HCT116 (cell line): Measurements from ENCODE around the gene HDAC5. TPM values are rescaled to one million over a fixed set of nuclear protein-coding genes. Genes with fewer than 3 reads are reported as not detected.

Experiments
- ATAC-seq: fragments of 200-7000 bp; cut with Tn5 transposase; 2 replicates; pipeline ENCODE4 v1.9.1; 2020; ENCODE audit warnings: mild to moderate bottlenecking, moderate library complexity
- BruUV-seq: library from RNA; stranded (reverse); fragments of 400-500 nt; replicated peaks from 2 replicates; lab custom pipeline; 2021; lab: Mats Ljungman, UMichigan
- CTCF ChIA-PET: fragments of 300-600 bp; sonication (Branson Sonifier 250); formaldehyde crosslinking; loops from one replicate; lab custom pipeline; 2021; ENCODE audit warnings: antibody characterized with exemption; lab: Charles Lee
- POLR2A ChIA-PET: fragments of 300-600, 350-600 bp; sonication (Branson Sonifier 250); formaldehyde crosslinking; loops from one replicate; lab custom pipeline; 2021; ENCODE audit warnings: antibody characterized with exemption; lab: Charles Lee
- RAD21 ChIA-PET, 2 experiments: fragments of 300-600 bp; sonication (Branson Sonifier 250); formaldehyde crosslinking; loops; one replicate each; lab custom pipeline; 2023; ENCODE audit warnings: low total read pairs in 2 of 2; ENCODE audit not compliant: uncharacterized antibody in 2 of 2, unreplicated experiment in 2 of 2, low non-redundant PET in 1 of 2; lab: Charles Lee
- DNase-seq: peaks from one replicate; pipeline ENCODE4 v3.0.0-alpha.2; 2010; ENCODE audit warnings: low read depth, low spot score
- H2AFZ ChIP-seq: fragments of 200-600 bp; shearing (Covaris generic), sonication (generic); 2 replicates; pipeline ENCODE4 v1.6.1; 2017; ENCODE audit warnings: low read depth, mixed run types, mixed read lengths, antibody characterized with exemption, low read length; ENCODE audit not compliant: poor library complexity, severe bottlenecking
- H3K27ac ChIP-seq: 2 replicates; pipeline ENCODE4 v1.5.1; 2012; ENCODE audit warnings: low read depth, low read length
- H3K27me3 ChIP-seq: fragments of 200-600 bp; sonication (generic); 2 replicates; pipeline ENCODE4 v1.6.1; 2016; ENCODE audit warnings: mixed run types, low read length, mixed read lengths; ENCODE audit not compliant: insufficient read depth
- H3K36me3 ChIP-seq, 2 experiments: fragments of 200-500 bp in 1 of 2; fragments of 200-600 bp in 1 of 2; sonication (Bioruptor generic) in 1 of 2; sonication (generic) in 1 of 2; 2 replicates each; pipeline versions ENCODE4 v1.5.1 to v1.6.1; 2014 to 2016; ENCODE audit warnings: low read length in 2 of 2, inconsistent platforms in 1 of 2, mixed read lengths in 1 of 2, mixed run types in 1 of 2; ENCODE audit not compliant: insufficient read depth in 2 of 2, control insufficient read depth in 1 of 2
- H3K4me1 ChIP-seq, 2 experiments: fragments of 200-600 bp in 1 of 2; sonication (generic) in 1 of 2; 2 replicates each; pipeline versions ENCODE4 v1.5.1 to v1.6.1; 2012 to 2017; ENCODE audit warnings: low read length in 2 of 2, inconsistent platforms in 1 of 2, mild to moderate bottlenecking in 1 of 2, mixed read lengths in 1 of 2, mixed run types in 1 of 2, moderate library complexity in 1 of 2; ENCODE audit not compliant: insufficient read depth in 2 of 2, control insufficient read depth in 1 of 2
- H3K4me2 ChIP-seq: fragments of 200-600 bp; sonication (generic); 2 replicates; pipeline ENCODE4 v1.6.1; 2017; ENCODE audit warnings: mixed run types, low read length, mixed read lengths
- H3K4me3 ChIP-seq, 2 experiments: fragments of 200-600 bp in 1 of 2; sonication (generic) in 1 of 2; replicated peaks in 1 of 2; 2 replicates each; pipeline ENCODE4 v1.5.1; 2011 to 2016; ENCODE audit warnings: low read length in 2 of 2, control low read depth in 1 of 2, low read depth in 1 of 2, mild to moderate bottlenecking in 1 of 2, mixed read lengths in 1 of 2, mixed run types in 1 of 2
- H3K79me2 ChIP-seq: fragments of 200-600 bp; sonication (generic); 2 replicates; pipeline ENCODE4 v1.6.1; 2017; ENCODE audit warnings: mild to moderate bottlenecking, mixed run types, low read length, moderate library complexity, mixed read lengths; ENCODE audit not compliant: insufficient read depth
- H3K9ac ChIP-seq: fragments of 200-600 bp; sonication (generic); 2 replicates; pipeline ENCODE4 v1.6.1; 2016; ENCODE audit warnings: low read length, mixed read lengths
- H3K9me2 ChIP-seq: fragments of 200-600 bp; sonication (generic), shearing (Covaris generic); 2 replicates; pipeline ENCODE4 v1.6.1; 2017; ENCODE audit warnings: mixed run types, mild to moderate bottlenecking, moderate library complexity; ENCODE audit not compliant: insufficient read depth
- H3K9me3 ChIP-seq, 2 experiments: fragments of 200-500 bp in 1 of 2; fragments of 200-600 bp in 1 of 2; sonication (Bioruptor generic) in 1 of 2; sonication (generic) in 1 of 2; 2 replicates each; pipeline ENCODE4 v1.6.1; 2014 to 2017; ENCODE audit warnings: low read length in 2 of 2, mixed read lengths in 2 of 2, inconsistent platforms in 1 of 2, low read depth in 1 of 2, mild to moderate bottlenecking in 1 of 2, mixed run types in 1 of 2, moderate library complexity in 1 of 2; ENCODE audit not compliant: control insufficient read depth in 1 of 2, insufficient read depth in 1 of 2
- H4K20me1 ChIP-seq: fragments of 200-600 bp; sonication (generic), shearing (Covaris generic); 2 replicates; pipeline ENCODE4 v1.6.1; 2017; ENCODE audit warnings: mixed run types, mild to moderate bottlenecking, moderate library complexity; ENCODE audit not compliant: insufficient read depth
- ATF3 ChIP-seq: IDR thresholded peaks from 2 replicates; pipeline ENCODE4 v1.6.1; 2012
- EGR1 ChIP-seq: IDR thresholded peaks from 2 replicates; pipeline ENCODE4 v1.6.1; 2012; ENCODE audit warnings: low read depth
- ELF1 ChIP-seq: IDR thresholded peaks from 2 replicates; pipeline ENCODE4 v1.6.1; 2012; ENCODE audit warnings: low read depth, borderline replicate concordance
- EZH2phosphoT487 ChIP-seq: fragments of 200-600 bp; IDR thresholded peaks from 2 replicates; pipeline ENCODE4 v1.6.1; 2018; ENCODE audit warnings: antibody characterized with exemption, borderline replicate concordance
- JUND ChIP-seq: IDR thresholded peaks from 2 replicates; pipeline ENCODE4 v1.6.1; 2012
- POLR2A ChIP-seq: IDR thresholded peaks from 2 replicates; pipeline ENCODE4 v1.7.0; 2011; ENCODE audit warnings: borderline replicate concordance; ENCODE audit not compliant: insufficient read depth, insufficient read length; ENCODE audit errors: extremely low read depth
- RAD21 ChIP-seq: IDR thresholded peaks from 2 replicates; pipeline ENCODE4 v1.6.1; 2012; ENCODE audit warnings: low read depth, mild to moderate bottlenecking
- SP1 ChIP-seq: IDR thresholded peaks from 2 replicates; pipeline ENCODE4 v1.6.1; 2012; ENCODE audit warnings: low read depth
- SRF ChIP-seq: IDR thresholded peaks from 2 replicates; pipeline ENCODE4 v1.6.1; 2012; ENCODE audit warnings: low read depth
- YY1 ChIP-seq: IDR thresholded peaks from 2 replicates; pipeline ENCODE4 v1.6.1; 2011; ENCODE audit warnings: low read length, low read depth, moderate library complexity, mild to moderate bottlenecking; ENCODE audit not compliant: insufficient replicate concordance; ENCODE audit errors: extremely low read depth
- ZFX ChIP-seq: fragments of 450-650 bp; IDR thresholded peaks from 2 replicates; pipeline ENCODE4 v1.6.1; 2017
- ZNF274 ChIP-seq: fragments of 200-500 bp; sonication (Bioruptor generic); IDR thresholded peaks from 2 replicates; pipeline ENCODE4 v1.6.1; 2014; ENCODE audit warnings: mild to moderate bottlenecking, low read depth, low read length, inconsistent platforms
- intact Hi-C: fragments of 100-400 bp; cut with micrococcal nuclease; formaldehyde crosslinking; loops from 2 replicates; pipeline ENCODE4 v1.10.0; 2022
- total RNA-seq: library from RNA; stranded (reverse); gene quantifications from one replicate; pipeline ENCODE4 v1.2.1, GENCODE V29; 2021; ENCODE audit not compliant: unreplicated experiment
- TF ChIP-seq, protein P1 (sequence below): IDR thresholded peaks from 2 replicates; pipeline ENCODE4 v1.6.1; 2011; ENCODE audit warnings: mild to moderate bottlenecking, low read length, moderate library complexity; ENCODE audit not compliant: insufficient replicate concordance; ENCODE audit errors: extremely low read depth

The HDAC5 gene
- total RNA-seq, 1 experiment from 2014 or later = 32.9 TPM

DNA sequence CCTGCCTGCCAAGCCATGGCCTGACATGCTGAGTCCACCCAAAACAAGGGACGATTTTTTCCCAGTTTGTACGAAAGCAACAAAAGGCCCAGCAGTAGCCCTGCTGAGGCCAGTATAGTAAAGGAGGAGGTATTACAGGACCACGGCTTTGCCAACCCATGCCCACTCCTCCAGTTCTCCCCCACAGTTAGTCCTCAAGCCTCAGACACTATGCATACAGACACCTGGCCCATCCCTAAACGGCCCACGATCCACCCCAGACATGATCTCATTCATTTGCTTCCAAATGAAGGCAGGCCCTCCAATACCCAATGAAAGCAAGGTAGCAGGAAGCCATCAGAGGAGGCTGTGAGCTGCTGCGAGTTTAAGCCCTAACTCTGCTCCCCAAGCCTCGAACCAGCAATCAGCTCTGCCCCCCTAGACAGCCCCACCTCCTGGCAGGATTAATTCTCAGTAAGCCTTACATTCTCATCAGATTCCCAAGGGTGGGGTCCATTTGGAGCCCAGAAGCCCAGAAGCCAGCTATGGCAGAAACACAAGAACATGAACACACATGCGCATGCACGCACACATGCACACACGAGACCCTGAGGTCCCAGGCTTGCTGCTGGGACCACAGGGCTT, 4.9 kb downstream of the HDAC5 start:
- Histone ChIP-seq H3K9me2 (no peaks in the 10 kb centered on the region), H3K4me2 (no peak overlapping the region), H4K20me1 (no peaks in the 10 kb centered on the region), H3K27ac (no peak overlapping the region), H3K27me3 (no peaks in the 10 kb centered on the region), H3K4me3 (no peak overlapping the region), H3K9ac (no peak overlapping the region), H3K4me1 (peaks cover 9 to 35% of the 10 kb centered on the region in 2 experiments; a peak in 3 of 4 replicates), H3K9me3 (no peaks in the 10 kb centered on the region), H3K36me3 (no peaks in the 10 kb centered on the region), H3K79me2 (peaks cover 8% of the 10 kb centered on the region; the same call in 1 of the 2 replicates), H2AFZ (no peak overlapping the region)
- no TSS peak for BruUV-seq
- no peak for TF ChIP-seq EGR1
- no peak for TF ChIP-seq RAD21
- TF ChIP-seq SP1 = no peak
- no peak for TF ChIP-seq SRF
- no peak for TF ChIP-seq ZNF274
- TF ChIP-seq ATF3 = no peak
- TF ChIP-seq ZFX = no peak
- TF ChIP-seq, protein P1, sequence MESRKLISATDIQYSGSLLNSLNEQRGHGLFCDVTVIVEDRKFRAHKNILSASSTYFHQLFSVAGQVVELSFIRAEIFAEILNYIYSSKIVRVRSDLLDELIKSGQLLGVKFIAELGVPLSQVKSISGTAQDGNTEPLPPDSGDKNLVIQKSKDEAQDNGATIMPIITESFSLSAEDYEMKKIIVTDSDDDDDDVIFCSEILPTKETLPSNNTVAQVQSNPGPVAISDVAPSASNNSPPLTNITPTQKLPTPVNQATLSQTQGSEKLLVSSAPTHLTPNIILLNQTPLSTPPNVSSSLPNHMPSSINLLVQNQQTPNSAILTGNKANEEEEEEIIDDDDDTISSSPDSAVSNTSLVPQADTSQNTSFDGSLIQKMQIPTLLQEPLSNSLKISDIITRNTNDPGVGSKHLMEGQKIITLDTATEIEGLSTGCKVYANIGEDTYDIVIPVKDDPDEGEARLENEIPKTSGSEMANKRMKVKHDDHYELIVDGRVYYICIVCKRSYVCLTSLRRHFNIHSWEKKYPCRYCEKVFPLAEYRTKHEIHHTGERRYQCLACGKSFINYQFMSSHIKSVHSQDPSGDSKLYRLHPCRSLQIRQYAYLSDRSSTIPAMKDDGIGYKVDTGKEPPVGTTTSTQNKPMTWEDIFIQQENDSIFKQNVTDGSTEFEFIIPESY = no peak
- TF ChIP-seq EZH2phosphoT487 = no peak
- TF ChIP-seq POLR2A = no peak
- no peak for TF ChIP-seq ELF1
- TF ChIP-seq JUND = no peak
- TF ChIP-seq YY1 = no peak
- RAD21 ChIA-PET = no interaction called here
- no peak for DNase-seq
- no peak for ATAC-seq
- CTCF ChIA-PET = no interaction called here
- intact Hi-C loops = loop anchor here (5.0 kb wide), 1 partner anchor 36 kb away; no protein-coding TSS in a partner anchor
- POLR2A ChIA-PET = no interaction called here
